PC-3 (cell line): ENCODE measurements around the gene ACTN4. TPM values are rescaled to one million over a fixed set of nuclear protein-coding genes. Genes with fewer than 3 reads are reported as not detected.
A peak's percentile ranks its signal among the peaks of the same experiment; 100 is the strongest.

Source experiments
- ATAC-seq: fragments of 200-7000 bp; cut with Tn5 transposase; 2 replicates; pipeline ENCODE4 v1.9.1; 2020; ENCODE audit warnings: mild to moderate bottlenecking, moderate library complexity
- BruUV-seq: library from RNA; stranded (reverse); fragments of 400-500 nt; replicated peaks from 2 replicates; lab custom pipeline; 2021; lab: Mats Ljungman, UMichigan
- CTCF ChIA-PET: fragments of 300-600 bp; sonication (Branson Sonifier 250); formaldehyde crosslinking; loops from one replicate; lab custom pipeline; 2022; ENCODE audit warnings: antibody characterized with exemption; lab: Charles Lee
- POLR2A ChIA-PET: fragments of 300-600 bp; sonication (Branson Sonifier 250); formaldehyde crosslinking; loops from one replicate; lab custom pipeline; 2022; ENCODE audit warnings: antibody characterized with exemption; ENCODE audit not compliant: unreplicated experiment; lab: Charles Lee
- DNase-seq: peaks from one replicate; pipeline ENCODE4 v3.0.0-alpha.2; 2015
- H2AFZ ChIP-seq: fragments of 300-600 bp; sonication (generic); 2 replicates; pipeline ENCODE4 v1.6.0; 2016; ENCODE audit warnings: antibody characterized with exemption, low read length
- H3F3A ChIP-seq: fragments of 300-600 bp; sonication (generic); one replicate; pipeline ENCODE4 v1.6.0; 2017; ENCODE audit warnings: antibody characterized with exemption, low read length, control low read depth, mild to moderate bottlenecking; ENCODE audit not compliant: unreplicated experiment
- H3K27ac ChIP-seq: fragments of 300-600 bp; sonication (generic); 2 replicates; pipeline ENCODE4 v1.5.1; 2016; ENCODE audit warnings: mild to moderate bottlenecking, low read length
- H3K27me3 ChIP-seq: fragments of 300-600 bp; sonication (generic); 2 replicates; pipeline ENCODE4 v1.6.1; 2016; ENCODE audit warnings: low read length, mixed read lengths
- H3K36me3 ChIP-seq: fragments of 300-600 bp; sonication (generic); 2 replicates; pipeline ENCODE4 v1.6.1; 2016; ENCODE audit warnings: low read depth, mixed run types, low read length, mixed read lengths
- H3K4me1 ChIP-seq: fragments of 300-600 bp; sonication (generic); 2 replicates; pipeline ENCODE4 v1.5.1; 2016; ENCODE audit warnings: low read length; ENCODE audit not compliant: insufficient read depth
- H3K4me2 ChIP-seq: fragments of 300-600 bp; sonication (generic); 2 replicates; pipeline ENCODE4 v1.6.0; 2016; ENCODE audit warnings: low read length
- H3K4me3 ChIP-seq: fragments of 300-600 bp; sonication (generic); 2 replicates; pipeline ENCODE4 v1.5.1; 2016; ENCODE audit warnings: mild to moderate bottlenecking, low read length, mixed read lengths
- H3K79me2 ChIP-seq: fragments of 300-600 bp; sonication (generic); 2 replicates; pipeline ENCODE4 v1.6.1; 2017; ENCODE audit warnings: low read length, mixed read lengths
- H3K9ac ChIP-seq: fragments of 300-600 bp; sonication (generic); 2 replicates; pipeline ENCODE4 v1.6.0; 2016; ENCODE audit warnings: mild to moderate bottlenecking, low read length
- H3K9me2 ChIP-seq: fragments of 300-600 bp; sonication (generic); replicated peaks from 2 replicates; pipeline ENCODE4 v1.6.1; 2016; ENCODE audit warnings: mixed run types, low read length, mixed read lengths
- H3K9me3 ChIP-seq: fragments of 300-600 bp; sonication (generic); 2 replicates; pipeline ENCODE4 v1.6.1; 2016; ENCODE audit warnings: low read length, mixed read lengths
- H4K20me1 ChIP-seq: fragments of 300-600 bp; sonication (generic); 2 replicates; pipeline ENCODE4 v1.6.1; 2016; ENCODE audit warnings: low read length, mixed read lengths
- CTCF ChIP-seq: fragments of 300-600 bp; sonication (generic); conservative IDR thresholded peaks from 2 replicates; pipeline ENCODE4 v1.5.1; 2017; ENCODE audit warnings: antibody characterized with exemption, low read depth, mild to moderate bottlenecking, low read length
- EZH2 ChIP-seq: fragments of 300-600 bp; sonication (generic); IDR thresholded peaks from one replicate; pipeline ENCODE4 v1.6.1; 2017; ENCODE audit warnings: antibody characterized with exemption, mild to moderate bottlenecking, low read length; ENCODE audit not compliant: unreplicated experiment
- EZH2phosphoT487 ChIP-seq: fragments of 300-600 bp; sonication (generic); IDR thresholded peaks from 2 replicates; pipeline ENCODE4 v1.6.1; 2018; ENCODE audit warnings: mild to moderate bottlenecking, antibody characterized with exemption, low read length, borderline replicate concordance
- intact Hi-C: fragments of 100-400 bp; cut with micrococcal nuclease; formaldehyde crosslinking; loops from 2 replicates; pipeline ENCODE4 v1.9.0; 2023
- total RNA-seq: library from RNA; depleted of rRNA; stranded (reverse); fragments of >200 nt; gene quantifications from 2 replicates; pipeline ENCODE4 v1.2.3, GENCODE V29; 2014

The ACTN4 gene
- total RNA-seq, 1 experiment from 2014 or later = 397 TPM

GRCh38 chr19:38619361-38620174, 27.9 kb upstream of the ACTN4 start:
- peaks cover 4% of the 10 kb centered on the region for H3K36me3 ChIP-seq
- intact Hi-C loops = no loop called here
- H3K4me1 ChIP-seq = peaks cover 14% of the 10 kb centered on the region
- H3K9me3 ChIP-seq = no peaks in the 10 kb centered on the region
- ATAC-seq = peak; percentile 4; the same call in 1 of the 2 replicates
- ChIA-PET CTCF (interaction anchor here (1.2 to 1.9 kb wide), 2 partner anchors 15 to 217 kb away, joined by 7 to 17 read pairs; partner anchors contain the start of gene FAM98C), POLR2A (interaction anchor here (0.6 to 1.0 kb wide), 3 partner anchors 9 to 311 kb away, joined by 3 to 12 read pairs (median 4); partner anchors contain the start of genes MRPS12 and SARS2)
- H3K4me2 ChIP-seq = peak overlapping the region; percentile 99
- no peaks in the 10 kb centered on the region for H4K20me1 ChIP-seq
- H3K9ac ChIP-seq = peak overlapping the region; percentile 98
- TF ChIP-seq EZH2 = no peak
- TF ChIP-seq EZH2phosphoT487 = no peak
- TF ChIP-seq CTCF = no peak
- peaks cover 24% of the 10 kb centered on the region for H3K79me2 ChIP-seq
- DNase-seq = no peak
- no peaks in the 10 kb centered on the region for H3K9me2 ChIP-seq
- H3F3A ChIP-seq = no peaks in the 10 kb centered on the region
- peak overlapping the region; percentile 52 for H2AFZ ChIP-seq
- peak overlapping the region; percentile 92 for H3K4me3 ChIP-seq
- no peaks in the 10 kb centered on the region for H3K27me3 ChIP-seq
- peak overlapping the region; percentile 62 for H3K27ac ChIP-seq
- TSS peak; percentile 80 for BruUV-seq

- ATAC-seq = no peak
- Histone ChIP-seq H4K20me1 (no peaks in the 10 kb centered on the region), H3K79me2 (peaks cover 15% of the 10 kb centered on the region), H2AFZ (no peak overlapping the region), H3K4me1 (peaks cover 6% of the 10 kb centered on the region; the same call in 1 of the 2 replicates), H3F3A (no peaks in the 10 kb centered on the region), H3K4me3 (no peak overlapping the region), H3K27ac (no peak overlapping the region), H3K27me3 (no peaks in the 10 kb centered on the region), H3K9me3 (no peaks in the 10 kb centered on the region), H3K9me2 (no peaks in the 10 kb centered on the region), H3K4me2 (no peak overlapping the region), H3K36me3 (peaks cover 7% of the 10 kb centered on the region), H3K9ac (no peak overlapping the region)
- ChIA-PET POLR2A (no interaction called here), CTCF (no interaction called here)
- intact Hi-C loops = no loop called here
- DNase-seq = no peak
- no TSS peak for BruUV-seq
- TF ChIP-seq EZH2phosphoT487 (no peak), EZH2 (no peak), CTCF (no peak)
Measured at GRCh38 chr19:38624822-38625221, 22.6 kb upstream of the ACTN4 start.

GRCh38 chr19:38626401-38626800, 21.0 kb upstream of the ACTN4 start:
- no peaks in the 10 kb centered on the region for H3F3A ChIP-seq
- intact Hi-C loops = no loop called here
- no peak for TF ChIP-seq CTCF
- no peak for TF ChIP-seq EZH2
- no peak for TF ChIP-seq EZH2phosphoT487
- peaks cover 9% of the 10 kb centered on the region for H3K36me3 ChIP-seq
- DNase-seq (no peak), ATAC-seq (no peak)
- no peak overlapping the region for H3K9ac ChIP-seq
- no peaks in the 10 kb centered on the region for H3K9me3 ChIP-seq
- no peaks in the 10 kb centered on the region for H3K4me1 ChIP-seq
- H3K27ac ChIP-seq = no peak overlapping the region
- H3K4me2 ChIP-seq = no peak overlapping the region
- no peaks in the 10 kb centered on the region for H4K20me1 ChIP-seq
- ChIA-PET CTCF (no interaction called here), POLR2A (no interaction called here)
- H3K9me2 ChIP-seq = no peaks in the 10 kb centered on the region
- no peak overlapping the region for H3K4me3 ChIP-seq
- no TSS peak for BruUV-seq
- no peak overlapping the region for H2AFZ ChIP-seq
- 0 out of 2 replicates have a peak, but pooled peaks cover 2% of the 10 kb centered on the region for H3K79me2 ChIP-seq
- H3K27me3 ChIP-seq = no peaks in the 10 kb centered on the region
